Astrocyte of the spinal cord (primary cell): ENCODE data around the gene KREMEN2.
A peak's percentile ranks its signal among the peaks of the same experiment; 100 is the strongest.

Source experiments
- DNase-seq: peaks from one replicate; pipeline ENCODE4 v3.0.0; 2011; ENCODE audit warnings: low read depth, low spot score
- H3K4me3 ChIP-seq: 2 replicates; pipeline ENCODE4 v1.5.1; 2011; ENCODE audit warnings: low read depth, mild to moderate bottlenecking, low read length, moderate library complexity
- in situ Hi-C: cut with HindIII; loops from 2 replicates; pipeline ENCODE4 v1.10.0; 2017; ENCODE audit warnings: low sequenced_read_pairs
- TF ChIP-seq, protein P1 (sequence below): IDR thresholded peaks from 2 replicates; pipeline ENCODE4 v1.5.1; 2012; ENCODE audit warnings: low read depth, mild to moderate bottlenecking, low read length, inconsistent platforms

The KREMEN2 gene

GRCh38 chr16:2966043-2966807, 2.1 kb downstream of the KREMEN2 start:
- in situ Hi-C loops, result no loop called here
- H3K4me3 ChIP-seq, result no peak overlapping the region
- TF ChIP-seq, protein P1, sequence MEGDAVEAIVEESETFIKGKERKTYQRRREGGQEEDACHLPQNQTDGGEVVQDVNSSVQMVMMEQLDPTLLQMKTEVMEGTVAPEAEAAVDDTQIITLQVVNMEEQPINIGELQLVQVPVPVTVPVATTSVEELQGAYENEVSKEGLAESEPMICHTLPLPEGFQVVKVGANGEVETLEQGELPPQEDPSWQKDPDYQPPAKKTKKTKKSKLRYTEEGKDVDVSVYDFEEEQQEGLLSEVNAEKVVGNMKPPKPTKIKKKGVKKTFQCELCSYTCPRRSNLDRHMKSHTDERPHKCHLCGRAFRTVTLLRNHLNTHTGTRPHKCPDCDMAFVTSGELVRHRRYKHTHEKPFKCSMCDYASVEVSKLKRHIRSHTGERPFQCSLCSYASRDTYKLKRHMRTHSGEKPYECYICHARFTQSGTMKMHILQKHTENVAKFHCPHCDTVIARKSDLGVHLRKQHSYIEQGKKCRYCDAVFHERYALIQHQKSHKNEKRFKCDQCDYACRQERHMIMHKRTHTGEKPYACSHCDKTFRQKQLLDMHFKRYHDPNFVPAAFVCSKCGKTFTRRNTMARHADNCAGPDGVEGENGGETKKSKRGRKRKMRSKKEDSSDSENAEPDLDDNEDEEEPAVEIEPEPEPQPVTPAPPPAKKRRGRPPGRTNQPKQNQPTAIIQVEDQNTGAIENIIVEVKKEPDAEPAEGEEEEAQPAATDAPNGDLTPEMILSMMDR, result no peak
- DNase-seq, result no peak

GRCh38 chr16:2966808-2967191, 2.7 kb downstream of the KREMEN2 start:
- TF ChIP-seq, protein P1, result no peak
- in situ Hi-C loops, result no loop called here
- DNase-seq, result no peak
- H3K4me3 ChIP-seq, result no peak overlapping the region

DNA sequence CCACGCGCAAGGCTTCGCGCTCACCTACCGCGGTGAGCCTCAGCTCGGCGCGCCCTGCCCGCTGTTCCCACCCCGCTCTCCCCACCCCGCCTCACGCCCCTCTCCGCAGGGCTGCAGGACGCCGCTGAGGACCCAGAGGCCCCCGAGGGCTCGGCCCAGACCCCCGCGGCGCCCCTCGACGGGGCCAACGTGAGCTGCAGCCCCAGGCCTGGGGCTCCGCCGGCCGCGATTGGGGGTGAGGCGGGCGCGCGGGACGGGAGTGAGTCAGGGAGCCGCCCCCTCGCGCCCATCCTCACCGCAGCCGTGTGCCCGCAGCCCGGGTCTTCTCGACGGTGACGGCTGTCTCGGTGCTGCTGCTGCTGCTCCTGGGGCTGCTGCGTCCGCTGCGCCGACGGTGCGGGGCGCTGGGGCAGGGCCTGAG, 3.1 kb downstream of the KREMEN2 start:
- in situ Hi-C loops, result no loop called here
- DNase-seq, result no peak
- no peak overlapping the region for H3K4me3 ChIP-seq
- TF ChIP-seq, protein P1, result no peak

DNA sequence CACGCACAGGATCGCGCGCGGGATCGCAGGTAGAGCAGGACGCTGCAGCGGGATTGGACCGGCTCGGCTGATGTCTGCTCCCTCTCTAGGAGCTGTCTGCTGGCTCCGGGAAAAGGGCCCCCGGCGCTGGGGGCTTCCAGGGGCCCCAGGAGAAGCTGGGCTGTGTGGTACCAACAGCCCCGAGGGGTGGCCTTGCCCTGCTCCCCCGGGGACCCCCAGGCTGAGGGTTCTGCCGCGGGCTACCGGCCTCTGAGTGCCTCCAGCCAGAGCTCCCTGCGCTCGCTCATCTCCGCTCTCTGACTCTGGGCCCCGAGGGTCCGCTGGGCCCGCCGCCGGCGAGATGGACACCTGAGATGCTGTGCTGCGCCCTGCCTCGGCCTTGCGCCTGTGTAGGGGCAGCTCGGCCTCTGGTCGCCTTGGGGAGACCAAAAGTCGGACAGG, 3.7 kb downstream of the KREMEN2 start:
- TF ChIP-seq, protein P1, result no peak
- H3K4me3 ChIP-seq, result no peak overlapping the region
- no peak for DNase-seq
- in situ Hi-C loops, result no loop called here

- no peak overlapping the region for H3K4me3 ChIP-seq
- no peak for DNase-seq
- in situ Hi-C loops, result no loop called here
- TF ChIP-seq, protein P1, result no peak
Observed at GRCh38 chr16:2968368-2968737, 4.3 kb downstream of the KREMEN2 start.

DNA sequence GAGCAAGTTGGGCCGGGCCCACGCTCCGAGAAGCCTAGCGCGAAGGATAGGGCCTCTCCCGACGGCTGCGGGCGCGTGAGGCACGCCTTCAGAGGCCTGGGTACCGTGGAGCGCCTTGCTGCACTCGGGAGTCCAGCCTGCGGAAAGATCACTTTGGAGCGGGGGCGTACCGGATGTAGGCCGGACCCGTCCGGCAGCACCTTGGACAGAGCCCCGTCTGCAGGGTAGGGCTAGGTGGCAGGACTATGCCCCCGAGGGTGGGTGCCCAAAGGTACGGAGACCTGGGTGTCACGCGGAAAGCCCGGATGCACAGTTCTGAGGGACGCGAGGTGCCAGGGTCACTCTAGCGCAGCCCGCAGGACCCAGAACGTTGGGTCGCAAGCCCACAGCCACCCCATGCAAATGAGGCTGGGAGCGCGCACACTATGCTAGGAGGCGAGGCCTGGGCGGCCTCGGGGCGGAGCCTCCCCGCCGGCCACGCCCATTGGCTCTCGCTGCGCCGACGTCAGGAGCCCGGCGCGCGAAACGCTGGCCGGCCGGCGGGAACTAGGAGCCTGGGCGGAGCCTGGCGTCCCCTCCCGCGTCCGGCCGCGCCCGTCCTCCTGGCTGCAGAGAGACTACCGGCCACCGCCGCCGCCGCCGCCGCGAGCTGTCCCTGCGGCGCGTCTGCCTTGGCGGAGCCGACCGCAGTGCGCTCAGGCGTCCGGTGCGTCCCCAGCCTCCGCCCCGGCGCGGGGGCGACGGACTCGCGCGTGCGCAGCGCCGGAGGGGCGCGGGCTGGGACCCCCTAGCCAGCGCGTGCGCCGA, 4.9 kb downstream of the KREMEN2 start, which contains the start of gene PAQR4:
Gene PAQR4 (plus strand): TSS at position 611 of the 807 bp plus-strand sequence. CDS start 327 bp downstream, outside the sequence.
- H3K4me3 ChIP-seq, result peak within 1 kb of the TSS; percentile 47
- in situ Hi-C loops, result no loop called here
- DNase-seq, result peak; percentile 85
- TF ChIP-seq, protein P1, result no peak
